GM23248 (cell line): ENCODE results near the gene CCZ1B.
"Not testable (repeated sequence)": the region's sequence is repeated elsewhere in the genome, so short reads cannot be mapped to it uniquely, and the experiment has no call there.

Experiments
- EZH2 ChIP-seq: fragments of 200-600 bp; sonication (generic); IDR thresholded peaks from 2 replicates; pipeline ENCODE4 v1.6.1; 2018; ENCODE audit warnings: antibody characterized with exemption, mild to moderate bottlenecking; ENCODE audit not compliant: insufficient read depth, poor library complexity, severe bottlenecking
- EZH2phosphoT487 ChIP-seq: fragments of 200-600 bp; sonication (generic); IDR thresholded peaks from 2 replicates; pipeline ENCODE4 v1.6.1; 2018; ENCODE audit warnings: antibody characterized with exemption, moderate library complexity, mild to moderate bottlenecking, low read depth; ENCODE audit not compliant: insufficient read depth

DNA sequence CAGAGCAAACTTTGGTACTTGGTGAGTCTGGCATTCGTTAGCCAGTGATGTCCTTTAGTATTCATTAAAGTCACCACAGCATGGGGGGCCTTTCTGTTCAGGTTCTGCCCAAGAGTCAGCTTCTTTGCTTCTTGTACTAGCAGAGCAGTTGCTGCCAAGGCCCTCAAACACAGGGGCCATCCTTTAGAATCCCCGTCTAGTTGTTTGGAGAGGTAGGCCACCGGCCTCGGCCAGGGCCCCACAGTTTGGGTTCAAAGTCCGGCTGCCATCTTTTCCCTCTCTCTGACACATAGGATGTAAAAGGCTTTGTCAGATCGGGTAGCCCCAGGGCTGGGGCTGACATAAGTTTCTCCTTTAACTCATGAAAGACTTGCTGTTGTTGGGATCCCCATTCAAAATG, 17.6 kb upstream of the CCZ1B start:
- TF ChIP-seq EZH2, EZH2phosphoT487: not testable (repeated sequence)
